GM12892 (cell line): Measurements from ENCODE around the gene TBC1D17.

Source experiments
- DNase-seq: peaks from one replicate; pipeline ENCODE4 v3.0.0; 2011; ENCODE audit not compliant: insufficient read length
- FAIRE-seq: peaks from 2 replicates; lab custom pipeline; 2011; peaks lifted over from hg19 to GRCh38; lab: Jason Lieb, UNC
- POLR2A ChIP-seq: IDR thresholded peaks from 2 replicates; pipeline ENCODE4 v1.6.1; 2011; ENCODE audit warnings: low read depth, low read length, control low read depth
- POLR2AphosphoS5 ChIP-seq: IDR thresholded peaks from 2 replicates; pipeline ENCODE4 v1.6.1; 2011; ENCODE audit warnings: low read depth, low read length, control low read depth
- TAF1 ChIP-seq: IDR thresholded peaks from 2 replicates; pipeline ENCODE4 v1.6.1; 2011; ENCODE audit warnings: low read depth, mild to moderate bottlenecking, control low read depth, low read length, borderline replicate concordance

TBC1D17 gene

GRCh38 chr19:49839713-49840112 lies 37.8 kb upstream of the TBC1D17 start:
- DNase-seq = no peak
- TF ChIP-seq POLR2AphosphoS5 (no peak), TAF1 (no peak), POLR2A (no peak)
- no peak for FAIRE-seq

GRCh38 chr19:49840321-49840720 lies 37.2 kb upstream of the TBC1D17 start:
- DNase-seq (no peak), FAIRE-seq (no peak)
- no peak for TF ChIP-seq TAF1
- TF ChIP-seq POLR2A = no peak
- no peak for TF ChIP-seq POLR2AphosphoS5

GRCh38 chr19:49840736-49841249 lies 36.7 kb upstream of the TBC1D17 start:
- TF ChIP-seq POLR2A = no peak
- no peak for TF ChIP-seq TAF1
- no peak for TF ChIP-seq POLR2AphosphoS5
- no peak for FAIRE-seq

GRCh38 chr19:49843265-49843664 lies 34.2 kb upstream of the TBC1D17 start:
- no peak for DNase-seq
- TF ChIP-seq POLR2A = no peak
- TF ChIP-seq POLR2AphosphoS5 = no peak
- TF ChIP-seq TAF1 = no peak
- no peak for FAIRE-seq

More at GRCh38 chr19:49840736-49841249, 36.7 kb upstream of the TBC1D17 start:
- no peak for DNase-seq

- FAIRE-seq (no peak), DNase-seq (no peak)
- TF ChIP-seq POLR2AphosphoS5 (no peak), POLR2A (no peak), TAF1 (no peak)
Observed at GRCh38 chr19:49844138-49845095, 33.1 kb upstream of the TBC1D17 start.

- FAIRE-seq (no peak), DNase-seq (no peak)
- TF ChIP-seq POLR2AphosphoS5 (no peak), TAF1 (no peak), POLR2A (no peak)
Observed at GRCh38 chr19:49845414-49845813, 32.1 kb upstream of the TBC1D17 start.

GRCh38 chr19:49846408-49846807 lies 31.1 kb upstream of the TBC1D17 start:
- FAIRE-seq (no peak), DNase-seq (no peak)
- TF ChIP-seq TAF1 (no peak), POLR2A (no peak), POLR2AphosphoS5 (no peak)

- TF ChIP-seq TAF1 (no peak), POLR2AphosphoS5 (no peak), POLR2A (no peak)
- FAIRE-seq = no peak
- no peak for DNase-seq
Observed at GRCh38 chr19:49847731-49848696, 29.5 kb upstream of the TBC1D17 start.

- FAIRE-seq = no peak
- TF ChIP-seq POLR2A = no peak
- no peak for TF ChIP-seq TAF1
- no peak for TF ChIP-seq POLR2AphosphoS5
- DNase-seq = no peak
Observed at GRCh38 chr19:49848938-49849337, 28.6 kb upstream of the TBC1D17 start.

GRCh38 chr19:49849433-49850220 lies 27.9 kb upstream of the TBC1D17 start:
- no peak for FAIRE-seq
- DNase-seq = no peak
- TF ChIP-seq TAF1 (no peak), POLR2A (no peak), POLR2AphosphoS5 (no peak)

GRCh38 chr19:49850221-49850486 lies 27.3 kb upstream of the TBC1D17 start:
- FAIRE-seq (no peak), DNase-seq (no peak)
- no peak for TF ChIP-seq POLR2A
- no peak for TF ChIP-seq TAF1
- no peak for TF ChIP-seq POLR2AphosphoS5
